Left lung (tissue), 10 donors: ENCODE data around the gene ITCH. TPM values are rescaled to one million over a fixed set of nuclear protein-coding genes. Genes with fewer than 3 reads are reported as not detected.
A peak's percentile ranks its signal among the peaks of the same experiment; 100 is the strongest.

Experiments used
- ATAC-seq: fragments of 200-7000 bp; cut with Tn5 transposase; one replicate; pipeline ENCODE4 v1.9.1; 2020; ENCODE audit warnings: moderate library complexity
- DNase-seq, 4 donors: peaks; one replicate each; pipeline ENCODE4 v3.0.0-alpha.2; 2013 to 2020
- H3K27ac ChIP-seq, 2 donors: fragments of 200-600 bp; sonication (generic) in 1 of 2; one replicate each; pipeline versions ENCODE4 v1.5.0 to v1.8.0; 2020 to 2021
- H3K27me3 ChIP-seq, 2 donors: fragments of 200-600 bp; sonication (generic) in 1 of 2; one replicate each; pipeline versions ENCODE4 v1.5.0 to v1.8.0; 2020 to 2021
- H3K36me3 ChIP-seq, 2 donors: fragments of 200-600 bp; sonication (generic) in 1 of 2; one replicate each; pipeline versions ENCODE4 v1.5.0 to v1.8.0; 2020 to 2021
- H3K4me1 ChIP-seq, 2 donors: fragments of 200-600 bp; one replicate each; pipeline ENCODE4 v1.8.0; 2021
- H3K4me3 ChIP-seq, 2 donors: fragments of 200-600 bp; sonication (generic) in 1 of 2; one replicate each; pipeline versions ENCODE4 v1.5.0 to v1.8.0; 2020 to 2021; ENCODE audit warnings: mild to moderate bottlenecking in 1 of 2
- H3K9me3 ChIP-seq, 2 donors: fragments of 200-600 bp; sonication (generic) in 1 of 2; one replicate each; pipeline versions ENCODE4 v1.5.0 to v1.8.0; 2020 to 2021
- intact Hi-C, 2 donors: fragments of 100-400 bp; cut with DNase I; formaldehyde crosslinking; loops; one replicate each; pipeline versions ENCODE4 v1.11.2 to v1.14.2; 2022
- polyA plus RNA-seq, 6 donors: library from polyadenylated mRNA; unstranded; fragments of 120-200 nt; gene quantifications; one replicate each; pipeline ENCODE4 v1.2.1, GENCODE V29; 2013; ENCODE audit not compliant: insufficient read length in 6 of 6
- total RNA-seq, 2 donors: library from RNA; stranded (reverse); fragmentation: NEBNext Ultra II Directional; extraction: Animal tissue kit (Norgen Biotek cat#: 25700); gene quantifications; one replicate each; pipeline ENCODE4 v1.2.1, GENCODE V29; 2021
- TF ChIP-seq, protein P1 (sequence below), 2 donors: fragments of 200-600 bp; sonication (generic) in 1 of 2; IDR thresholded peaks; one replicate each; pipeline versions ENCODE4 v1.5.0 to v1.8.0; 2021; ENCODE audit warnings: antibody characterized with exemption in 2 of 2
- donor health status: DM: no; HTN: yes; CAD: no.
- donor health status: DM: no; HTN: no; CAD: no.

Gene ITCH
- total and polyA plus RNA-seq, 8 donors: 36.2 to 59.6 (median 44.4) TPM

GRCh38 chr20:34541264-34541901, 178.3 kb downstream of the ITCH start:
- Histone ChIP-seq H3K4me3 (no peak overlapping the region), H3K4me1 (peaks cover 0 to 12% of the 10 kb centered on the region in 2 donors), H3K36me3 (peaks cover 0 to 59% of the 10 kb centered on the region in 2 donors), H3K27ac (peak overlapping the region in 1 of 2 donors; percentile 8), H3K27me3 (no peaks in the 10 kb centered on the region), H3K9me3 (no peaks in the 10 kb centered on the region)
- ATAC-seq (no peak), DNase-seq (no peak)
- intact Hi-C loops: no loop called here
- TF ChIP-seq, protein P1, sequence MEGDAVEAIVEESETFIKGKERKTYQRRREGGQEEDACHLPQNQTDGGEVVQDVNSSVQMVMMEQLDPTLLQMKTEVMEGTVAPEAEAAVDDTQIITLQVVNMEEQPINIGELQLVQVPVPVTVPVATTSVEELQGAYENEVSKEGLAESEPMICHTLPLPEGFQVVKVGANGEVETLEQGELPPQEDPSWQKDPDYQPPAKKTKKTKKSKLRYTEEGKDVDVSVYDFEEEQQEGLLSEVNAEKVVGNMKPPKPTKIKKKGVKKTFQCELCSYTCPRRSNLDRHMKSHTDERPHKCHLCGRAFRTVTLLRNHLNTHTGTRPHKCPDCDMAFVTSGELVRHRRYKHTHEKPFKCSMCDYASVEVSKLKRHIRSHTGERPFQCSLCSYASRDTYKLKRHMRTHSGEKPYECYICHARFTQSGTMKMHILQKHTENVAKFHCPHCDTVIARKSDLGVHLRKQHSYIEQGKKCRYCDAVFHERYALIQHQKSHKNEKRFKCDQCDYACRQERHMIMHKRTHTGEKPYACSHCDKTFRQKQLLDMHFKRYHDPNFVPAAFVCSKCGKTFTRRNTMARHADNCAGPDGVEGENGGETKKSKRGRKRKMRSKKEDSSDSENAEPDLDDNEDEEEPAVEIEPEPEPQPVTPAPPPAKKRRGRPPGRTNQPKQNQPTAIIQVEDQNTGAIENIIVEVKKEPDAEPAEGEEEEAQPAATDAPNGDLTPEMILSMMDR (IDR thresholded peaks at IDR 0.05): no peak

DNA sequence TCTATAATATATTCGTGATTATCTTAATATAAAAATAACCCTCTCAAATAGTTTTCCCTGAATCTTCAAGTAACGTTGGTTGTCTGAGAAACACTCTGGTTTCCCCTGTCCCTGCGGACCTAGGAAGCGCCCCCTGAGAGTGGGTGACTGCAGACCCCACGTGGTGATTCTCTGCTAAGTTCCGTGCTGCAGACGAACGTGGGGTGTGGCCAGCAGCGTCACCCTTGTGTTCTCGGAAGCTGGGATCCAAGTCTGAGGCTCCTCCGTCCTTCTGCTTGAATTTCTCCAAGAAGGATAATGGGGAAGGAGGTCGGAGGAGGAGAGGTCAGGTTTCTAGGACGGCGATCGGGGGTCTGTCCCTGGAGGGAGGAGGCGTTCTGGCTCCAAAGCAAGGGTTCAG, 178.8 kb downstream of the ITCH start:
- peaks cover 0 to 54% of the 10 kb centered on the region in 2 donors for H3K36me3 ChIP-seq
- H3K4me1 ChIP-seq: peaks cover 0 to 12% of the 10 kb centered on the region in 2 donors
- no peaks in the 10 kb centered on the region for H3K9me3 ChIP-seq
- intact Hi-C loops: no loop called here
- no peak for ATAC-seq
- H3K4me3 ChIP-seq: no peak overlapping the region
- TF ChIP-seq, protein P1 (IDR thresholded peaks at IDR 0.05): no peak
- no peak overlapping the region for H3K27ac ChIP-seq
- DNase-seq: no peak
- no peaks in the 10 kb centered on the region for H3K27me3 ChIP-seq

DNA sequence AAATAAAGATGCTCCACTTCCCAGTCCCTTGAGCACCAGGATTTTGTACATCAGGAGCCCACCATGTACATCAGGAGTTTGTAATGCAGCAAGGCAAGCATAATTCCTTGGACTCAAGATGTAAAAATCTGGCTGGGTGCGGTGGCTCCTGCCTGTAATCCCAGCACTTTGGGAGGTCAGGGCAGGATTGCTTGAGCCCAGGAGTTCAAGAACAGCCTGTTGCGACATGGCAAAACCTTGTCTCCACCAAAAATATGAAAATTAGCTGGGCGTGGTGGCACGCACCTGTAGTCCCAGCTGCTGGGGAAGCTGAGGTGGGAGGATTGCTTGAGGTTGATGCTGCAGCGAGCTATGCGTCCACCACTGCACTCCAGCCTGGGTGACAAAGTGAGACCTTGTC, 179.4 kb downstream of the ITCH start:
- H3K27me3 ChIP-seq: no peaks in the 10 kb centered on the region
- no peaks in the 10 kb centered on the region for H3K9me3 ChIP-seq
- no peak for DNase-seq
- intact Hi-C loops: no loop called here
- ATAC-seq: no peak
- H3K36me3 ChIP-seq: peaks cover 0 to 49% of the 10 kb centered on the region in 2 donors
- H3K4me1 ChIP-seq: peaks cover 0 to 12% of the 10 kb centered on the region in 2 donors
- no peak overlapping the region for H3K4me3 ChIP-seq
- TF ChIP-seq, protein P1 (IDR thresholded peaks at IDR 0.05): no peak
- H3K27ac ChIP-seq: no peak overlapping the region

DNA sequence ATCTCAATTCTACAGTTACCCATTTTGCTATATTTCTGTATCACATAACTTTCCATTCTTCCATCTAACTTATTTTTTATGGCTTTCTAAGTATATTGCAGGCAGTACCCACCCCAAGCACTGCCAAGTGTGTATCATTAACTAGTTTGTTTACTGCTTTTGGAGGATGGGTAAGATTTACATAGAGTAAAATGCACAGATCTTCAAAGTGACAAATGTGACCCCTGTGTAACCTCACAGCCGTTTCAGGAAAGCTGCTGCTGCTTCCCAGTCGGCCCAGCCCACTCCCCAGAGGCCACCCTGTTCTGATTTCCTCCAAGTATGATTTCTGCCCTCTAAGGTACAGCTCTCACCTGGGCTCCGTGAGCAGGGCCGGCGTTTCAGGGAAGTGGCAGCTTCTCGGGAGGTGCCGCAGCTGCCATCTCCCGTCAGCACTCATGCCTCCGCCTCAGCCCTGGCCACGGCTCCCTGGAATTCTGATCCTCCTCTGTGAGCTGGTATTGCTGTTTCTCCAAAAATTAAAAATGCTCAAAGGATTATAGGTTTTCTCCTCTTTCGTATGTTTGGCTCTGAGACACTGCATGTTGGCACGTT, 180.5 kb downstream of the ITCH start:
- Histone ChIP-seq H3K27me3 (no peaks in the 10 kb centered on the region), H3K4me1 (peaks cover 0 to 7% of the 10 kb centered on the region in 2 donors), H3K4me3 (no peak overlapping the region), H3K27ac (no peak overlapping the region), H3K36me3 (peaks cover 0 to 40% of the 10 kb centered on the region in 2 donors), H3K9me3 (no peaks in the 10 kb centered on the region)
- TF ChIP-seq, protein P1 (IDR thresholded peaks at IDR 0.05): no peak
- DNase-seq: no peak
- intact Hi-C loops: no loop called here
- ATAC-seq: no peak

- intact Hi-C loops: no loop called here
- no peaks in the 10 kb centered on the region for H3K9me3 ChIP-seq
- H3K27me3 ChIP-seq: no peaks in the 10 kb centered on the region
- H3K27ac ChIP-seq: no peak overlapping the region
- TF ChIP-seq, protein P1 (IDR thresholded peaks at IDR 0.05): no peak
- ATAC-seq (peak; percentile 85), DNase-seq (no peak)
- peaks cover 0 to 7% of the 10 kb centered on the region in 2 donors for H3K4me1 ChIP-seq
- peaks cover 0 to 34% of the 10 kb centered on the region in 2 donors for H3K36me3 ChIP-seq
- peak overlapping the region in 1 of 2 donors; percentile 9 for H3K4me3 ChIP-seq
These were observed 181.2 kb downstream of the ITCH start for GRCh38 chr20:34544109-34544796.
